OCI-LY1 (cell line): ENCODE measurements around the gene WBP1L.
A peak's percentile ranks its signal among the peaks of the same experiment; 100 is the strongest.

Source experiments
- H2AFZ ChIP-seq: fragments of 200-600 bp; sonication (generic), shearing (Covaris generic); 2 replicates; pipeline ENCODE4 v1.6.0; 2014; ENCODE audit warnings: antibody characterized with exemption, mild to moderate bottlenecking, low read length
- H3F3A ChIP-seq: fragments of 200-600 bp; sonication (generic), shearing (Covaris generic); 2 replicates; pipeline ENCODE4 v1.6.0; 2014; ENCODE audit warnings: mild to moderate bottlenecking, antibody characterized with exemption, low read length, moderate library complexity; ENCODE audit not compliant: insufficient read depth
- H3K27ac ChIP-seq: fragments of 200-600 bp; sonication (generic); 2 replicates; pipeline ENCODE4 v1.5.1; 2014; ENCODE audit warnings: low read length, mixed run types, mild to moderate bottlenecking, low read depth; ENCODE audit not compliant: poor library complexity, severe bottlenecking
- H3K27me3 ChIP-seq: fragments of 200-600 bp; sonication (generic); 2 replicates; pipeline ENCODE4 v1.6.0; 2014; ENCODE audit warnings: antibody characterized with exemption, mild to moderate bottlenecking, low read length, moderate library complexity; ENCODE audit not compliant: insufficient read depth
- H3K36me3 ChIP-seq: fragments of 200-600 bp; sonication (generic); 2 replicates; pipeline ENCODE4 v1.6.1; 2014; ENCODE audit warnings: mild to moderate bottlenecking, antibody characterized with exemption, low read length, moderate library complexity, mixed read lengths; ENCODE audit not compliant: insufficient read depth
- H3K4me1 ChIP-seq: fragments of 200-600 bp; sonication (generic); 2 replicates; pipeline ENCODE4 v1.5.1; 2014; ENCODE audit warnings: mild to moderate bottlenecking, low read length, moderate library complexity; ENCODE audit not compliant: insufficient read depth, severe bottlenecking
- H3K4me2 ChIP-seq: fragments of 200-600 bp; sonication (generic), shearing (Covaris generic); 2 replicates; pipeline ENCODE4 v1.6.1; 2014; ENCODE audit warnings: low read length
- H3K4me3 ChIP-seq: fragments of 200-600 bp; sonication (generic); 2 replicates; pipeline ENCODE4 v1.5.1; 2014; ENCODE audit warnings: low read length, low read depth, mild to moderate bottlenecking, mixed read lengths; ENCODE audit not compliant: poor library complexity, severe bottlenecking
- H3K79me2 ChIP-seq: fragments of 200-600 bp; shearing (Covaris generic); 2 replicates; pipeline ENCODE4 v1.6.1; 2016; ENCODE audit warnings: mixed run types, low read length, mixed read lengths; ENCODE audit not compliant: insufficient read depth
- H3K9ac ChIP-seq: fragments of 200-600 bp; sonication (generic), shearing (Covaris generic); 2 replicates; pipeline ENCODE4 v1.6.1; 2014; ENCODE audit warnings: mild to moderate bottlenecking, low read length, mixed read lengths
- H3K9me2 ChIP-seq: fragments of 200-600 bp; sonication (generic), shearing (Covaris generic); 2 replicates; pipeline ENCODE4 v1.6.1; 2014; ENCODE audit warnings: low read depth, mild to moderate bottlenecking, low read length, mixed read lengths
- H3K9me3 ChIP-seq: fragments of 200-600 bp; shearing (Covaris generic); 2 replicates; pipeline ENCODE4 v1.6.1; 2014; ENCODE audit warnings: low read length, mixed read lengths
- H4K20me1 ChIP-seq: fragments of 200-600 bp; sonication (generic), shearing (Covaris generic); 2 replicates; pipeline ENCODE4 v1.6.0; 2016; ENCODE audit warnings: mild to moderate bottlenecking, low read length; ENCODE audit not compliant: insufficient read depth
- EZH2 ChIP-seq: fragments of 200-600 bp; sonication (generic), shearing (Covaris generic); IDR thresholded peaks from 2 replicates; pipeline ENCODE4 v1.8.0; 2017; ENCODE audit warnings: borderline replicate concordance, mixed run types, mild to moderate bottlenecking, antibody characterized with exemption, low read length, moderate library complexity, mixed read lengths
- TF ChIP-seq, protein P1 (sequence below): fragments of 200-600 bp; sonication (generic), shearing (Covaris generic); IDR thresholded peaks from 2 replicates; pipeline ENCODE4 v1.5.1; 2017; ENCODE audit warnings: mild to moderate bottlenecking, antibody characterized with exemption, low read length, moderate library complexity, mixed read lengths

WBP1L gene

DNA sequence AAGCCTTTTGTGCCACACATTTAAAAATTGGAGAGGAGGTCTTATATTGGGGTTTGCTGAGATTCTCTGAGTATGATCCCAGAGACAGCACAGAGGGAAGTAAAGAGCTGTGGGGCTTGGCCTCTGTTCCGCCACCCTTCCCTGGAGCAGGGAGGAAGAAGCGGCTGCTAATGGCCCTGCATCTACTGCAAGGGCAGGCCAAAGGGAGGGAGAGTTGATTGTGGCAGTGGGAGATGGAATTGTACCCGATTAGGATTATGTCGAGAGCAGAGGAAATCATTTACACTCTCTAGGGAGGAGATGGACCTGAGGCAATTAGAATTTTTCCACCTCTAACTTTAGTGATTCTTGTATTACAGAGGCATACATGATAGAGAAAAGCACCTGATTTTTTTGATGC, 64.6 kb downstream of the WBP1L start:
- no peak overlapping the region for H3K9ac ChIP-seq
- no peaks in the 10 kb centered on the region for H3K79me2 ChIP-seq
- peaks cover 24% of the 10 kb centered on the region for H3K4me1 ChIP-seq
- no peak overlapping the region for H3K4me3 ChIP-seq
- no peaks in the 10 kb centered on the region for H3K27me3 ChIP-seq
- no peak overlapping the region for H3K27ac ChIP-seq
- no peak overlapping the region for H3K4me2 ChIP-seq
- H3K9me2 ChIP-seq, result no peaks in the 10 kb centered on the region
- TF ChIP-seq EZH2, result no peak
- TF ChIP-seq, protein P1, sequence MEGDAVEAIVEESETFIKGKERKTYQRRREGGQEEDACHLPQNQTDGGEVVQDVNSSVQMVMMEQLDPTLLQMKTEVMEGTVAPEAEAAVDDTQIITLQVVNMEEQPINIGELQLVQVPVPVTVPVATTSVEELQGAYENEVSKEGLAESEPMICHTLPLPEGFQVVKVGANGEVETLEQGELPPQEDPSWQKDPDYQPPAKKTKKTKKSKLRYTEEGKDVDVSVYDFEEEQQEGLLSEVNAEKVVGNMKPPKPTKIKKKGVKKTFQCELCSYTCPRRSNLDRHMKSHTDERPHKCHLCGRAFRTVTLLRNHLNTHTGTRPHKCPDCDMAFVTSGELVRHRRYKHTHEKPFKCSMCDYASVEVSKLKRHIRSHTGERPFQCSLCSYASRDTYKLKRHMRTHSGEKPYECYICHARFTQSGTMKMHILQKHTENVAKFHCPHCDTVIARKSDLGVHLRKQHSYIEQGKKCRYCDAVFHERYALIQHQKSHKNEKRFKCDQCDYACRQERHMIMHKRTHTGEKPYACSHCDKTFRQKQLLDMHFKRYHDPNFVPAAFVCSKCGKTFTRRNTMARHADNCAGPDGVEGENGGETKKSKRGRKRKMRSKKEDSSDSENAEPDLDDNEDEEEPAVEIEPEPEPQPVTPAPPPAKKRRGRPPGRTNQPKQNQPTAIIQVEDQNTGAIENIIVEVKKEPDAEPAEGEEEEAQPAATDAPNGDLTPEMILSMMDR, result no peak
- H3K36me3 ChIP-seq, result peaks cover 17% of the 10 kb centered on the region; the same call in 1 of the 2 replicates
- no peak overlapping the region for H2AFZ ChIP-seq
- no peaks in the 10 kb centered on the region for H3K9me3 ChIP-seq
- no peaks in the 10 kb centered on the region for H4K20me1 ChIP-seq
- no peaks in the 10 kb centered on the region; the same call in 1 of the 2 replicates for H3F3A ChIP-seq

DNA sequence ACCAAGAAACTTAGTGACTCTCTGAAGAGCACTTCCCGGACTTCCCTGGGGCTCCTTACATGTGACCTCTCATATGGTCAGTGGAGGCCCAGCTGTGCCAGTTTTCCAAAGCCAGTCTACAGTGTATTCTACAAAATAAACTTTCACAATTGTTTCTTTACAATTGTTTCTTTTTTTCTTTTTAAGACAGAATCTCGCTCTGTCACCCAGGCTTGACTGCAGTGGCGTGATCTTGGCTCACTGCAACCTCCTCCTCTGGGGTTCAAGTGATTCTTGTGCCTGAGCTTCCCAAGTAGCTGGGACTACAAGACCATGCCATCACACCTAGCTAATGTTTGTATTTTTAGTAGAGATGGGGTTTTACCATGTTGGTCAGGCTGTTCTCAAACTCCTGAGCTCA, 67.6 kb downstream of the WBP1L start:
- no peak for TF ChIP-seq EZH2
- TF ChIP-seq, protein P1, result no peak
- no peak overlapping the region for H3K27ac ChIP-seq

DNA sequence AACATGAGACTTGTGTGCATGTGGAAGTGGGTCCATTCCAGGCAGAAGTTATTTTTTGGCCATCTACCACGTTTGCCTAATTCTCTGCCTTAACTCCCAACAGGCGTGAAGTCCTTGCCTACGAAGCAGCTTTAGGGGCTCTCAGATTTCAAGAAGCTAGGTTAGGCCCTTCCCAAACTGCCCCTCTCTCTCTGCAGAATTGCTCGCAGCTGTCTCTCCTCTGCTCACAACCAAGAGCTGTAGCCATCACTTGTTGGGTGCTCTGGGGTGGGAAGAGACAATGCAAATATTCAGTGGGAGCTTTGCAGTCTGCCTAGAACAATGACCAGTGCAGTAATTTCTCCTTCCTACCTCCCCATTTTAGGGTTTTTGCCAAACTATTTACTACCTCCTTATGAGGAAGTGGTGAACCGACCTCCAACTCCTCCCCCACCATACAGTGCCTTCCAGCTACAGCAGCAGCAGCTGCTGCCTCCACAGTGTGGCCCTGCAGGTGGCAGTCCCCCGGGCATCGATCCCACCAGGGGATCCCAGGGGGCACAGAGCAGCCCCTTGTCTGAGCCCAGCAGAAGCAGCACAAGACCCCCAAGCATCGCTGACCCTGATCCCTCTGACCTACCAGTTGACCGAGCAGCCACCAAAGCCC, 68.6 kb downstream of the WBP1L start:
- H4K20me1 ChIP-seq, result no peaks in the 10 kb centered on the region
- H3K4me2 ChIP-seq, result peak overlapping the region; percentile 17; the same call in 1 of the 2 replicates
- H3K9ac ChIP-seq, result peak overlapping the region; percentile 34; the same call in 1 of the 2 replicates
- H3K27me3 ChIP-seq, result no peaks in the 10 kb centered on the region
- no peak overlapping the region for H2AFZ ChIP-seq
- H3K27ac ChIP-seq, result peak overlapping the region; percentile 72
- no peak overlapping the region for H3K4me3 ChIP-seq
- no peaks in the 10 kb centered on the region; the same call in 1 of the 2 replicates for H3F3A ChIP-seq
- no peaks in the 10 kb centered on the region for H3K79me2 ChIP-seq
- peaks cover 20% of the 10 kb centered on the region for H3K4me1 ChIP-seq
- peaks cover 19% of the 10 kb centered on the region for H3K36me3 ChIP-seq
- TF ChIP-seq, protein P1, result no peak
- TF ChIP-seq EZH2, result no peak
- H3K9me3 ChIP-seq, result no peaks in the 10 kb centered on the region
- no peaks in the 10 kb centered on the region for H3K9me2 ChIP-seq

More for the DNA sequence above, 67.6 kb downstream of the WBP1L start:
- H3K27me3 ChIP-seq, result no peaks in the 10 kb centered on the region
- H2AFZ ChIP-seq, result no peak overlapping the region
- H3K9me2 ChIP-seq, result no peaks in the 10 kb centered on the region
- peaks cover 24% of the 10 kb centered on the region for H3K4me1 ChIP-seq
- H3K4me3 ChIP-seq, result no peak overlapping the region
- no peaks in the 10 kb centered on the region; the same call in 1 of the 2 replicates for H3F3A ChIP-seq
- no peak overlapping the region for H3K4me2 ChIP-seq
- no peaks in the 10 kb centered on the region for H3K9me3 ChIP-seq
- peaks cover 19% of the 10 kb centered on the region for H3K36me3 ChIP-seq
- H4K20me1 ChIP-seq, result no peaks in the 10 kb centered on the region
- H3K79me2 ChIP-seq, result no peaks in the 10 kb centered on the region
- H3K9ac ChIP-seq, result no peak overlapping the region
